ENCODE measurements around the gene HASPIN.

Gene HASPIN

GRCh38 chr17:3723556-3724377 lies at the start of gene HASPIN:
HASPIN (plus strand) TSS chr17:3723903; CDS start chr17:3723936, 33 bp downstream.
- peak; percentile 73 for DNase-seq (ENCODE audit: low read depth)

GRCh38 chr17:3675886-3676285 lies 47.8 kb upstream of the HASPIN start:
- DNase-seq (ENCODE audit: low read depth), result no peak

- DNase-seq (ENCODE audit: low read depth), result peak; percentile 29
Observed at GRCh38 chr17:3678095-3678820, 45.4 kb upstream of the HASPIN start.

DNA sequence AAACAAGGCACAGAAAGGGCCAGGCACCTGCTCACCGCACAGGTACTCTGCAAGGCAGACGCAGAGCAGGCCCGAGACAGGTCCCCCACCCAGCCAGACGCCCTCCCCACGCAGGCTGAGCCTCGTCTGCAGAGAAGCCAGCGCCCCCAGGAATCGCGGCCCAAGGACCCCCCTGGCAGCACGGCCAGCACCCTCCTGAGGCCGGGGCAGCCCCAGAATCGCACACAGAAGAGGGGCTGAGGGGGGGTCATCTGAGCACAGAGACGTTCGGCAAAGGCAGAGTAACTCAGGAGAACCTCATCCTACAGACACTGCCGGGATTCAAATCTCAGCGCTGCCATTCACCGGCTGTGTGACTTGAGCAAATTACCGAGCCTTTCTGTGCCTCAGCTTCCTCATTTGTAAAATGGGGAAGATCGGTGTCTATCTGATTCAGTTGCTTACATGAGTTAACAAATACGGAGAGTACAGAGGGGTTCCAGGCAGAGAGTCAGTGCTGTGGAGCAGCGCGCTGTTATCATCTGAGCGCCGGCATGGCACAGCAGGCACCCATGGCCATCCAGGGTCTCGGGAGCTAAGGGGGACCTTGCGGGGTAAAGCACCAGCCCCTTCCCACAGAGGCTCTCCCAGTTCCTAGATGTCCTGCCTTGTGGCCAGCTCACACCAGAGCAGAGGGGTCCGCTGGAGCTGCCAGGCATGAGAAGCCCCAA lies 44.7 kb upstream of the HASPIN start:
- no peak for DNase-seq (ENCODE audit: low read depth)

GRCh38 chr17:3679531-3680126 lies 44.1 kb upstream of the HASPIN start:
- DNase-seq (ENCODE audit: low read depth), result no peak

- DNase-seq (ENCODE audit: low read depth), result no peak
Observed at GRCh38 chr17:3681057-3681456, 42.6 kb upstream of the HASPIN start.

GRCh38 chr17:3681565-3681964 lies 42.1 kb upstream of the HASPIN start:
- no peak for DNase-seq (ENCODE audit: low read depth)

DNA sequence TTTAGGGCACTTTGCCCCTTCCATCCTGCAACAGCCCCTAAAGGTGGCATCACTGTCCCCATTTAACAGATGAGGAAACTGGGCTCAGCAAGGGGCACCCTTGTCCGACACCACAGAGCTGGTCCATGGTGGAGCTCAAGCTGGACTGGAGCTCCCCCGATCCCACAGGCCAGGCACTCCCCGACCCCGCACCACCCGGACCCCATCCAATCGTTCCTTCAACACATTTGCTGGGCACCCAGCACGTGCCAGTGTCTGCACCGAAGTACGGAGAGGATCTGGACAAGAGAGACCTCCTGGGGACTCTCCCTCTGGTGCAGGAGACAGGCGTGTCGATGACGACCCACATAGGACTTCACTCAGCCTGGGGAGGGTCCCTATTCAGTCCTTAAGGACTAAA lies 41.7 kb upstream of the HASPIN start:
- no peak for DNase-seq (ENCODE audit: low read depth)

DNA sequence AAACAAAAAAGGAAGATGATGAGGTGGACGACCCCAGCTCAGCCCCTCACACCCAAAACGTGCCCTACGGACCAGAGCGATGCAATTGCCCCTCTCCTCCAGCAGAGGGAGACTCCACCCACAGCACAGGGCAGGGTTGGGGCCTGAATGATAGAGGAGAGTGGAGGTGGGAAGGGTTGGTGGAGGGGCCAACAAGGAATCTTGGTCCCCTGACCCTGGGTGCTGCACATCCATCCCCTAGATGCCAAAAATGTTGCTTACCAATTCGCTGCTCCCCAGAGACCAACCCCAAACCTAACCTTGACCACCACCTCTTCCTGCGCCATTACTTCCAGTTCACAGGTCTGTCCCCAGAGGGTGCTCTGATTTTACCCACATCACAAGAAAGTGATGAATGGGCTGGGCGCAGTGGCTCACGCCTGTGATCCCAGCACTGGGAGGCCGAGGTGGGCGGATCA lies 40.6 kb upstream of the HASPIN start:
- DNase-seq (ENCODE audit: low read depth), result no peak

GRCh38 chr17:3685174-3685573 lies 38.5 kb upstream of the HASPIN start:
- DNase-seq (ENCODE audit: low read depth), result no peak

DNA sequence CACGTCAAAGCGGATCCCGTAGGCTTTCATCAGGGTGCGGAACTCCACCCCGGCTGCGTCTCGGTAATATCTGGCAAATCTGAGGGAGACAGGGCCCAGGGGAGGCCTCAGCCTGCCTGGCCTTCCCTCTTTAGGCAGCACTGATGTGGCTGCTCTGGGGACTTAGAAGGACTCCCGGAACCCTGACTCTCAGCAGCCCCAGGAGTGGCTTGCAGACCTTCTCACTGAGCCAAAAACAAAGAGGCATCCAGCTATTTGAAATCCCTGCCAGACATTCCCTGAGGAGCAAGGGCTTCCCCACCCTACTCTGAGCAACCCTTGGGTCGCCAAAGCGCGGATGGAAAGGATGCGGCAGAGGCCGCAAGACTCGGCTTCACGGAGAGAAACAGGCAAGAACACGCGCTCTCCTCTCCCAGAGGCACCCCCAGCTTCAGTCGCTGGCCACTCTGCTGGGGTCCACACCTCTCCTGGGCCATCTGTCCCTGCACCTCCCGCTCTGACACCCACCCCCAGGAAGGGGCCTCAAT lies 35.6 kb upstream of the HASPIN start:
- DNase-seq (ENCODE audit: low read depth), result no peak

DNA sequence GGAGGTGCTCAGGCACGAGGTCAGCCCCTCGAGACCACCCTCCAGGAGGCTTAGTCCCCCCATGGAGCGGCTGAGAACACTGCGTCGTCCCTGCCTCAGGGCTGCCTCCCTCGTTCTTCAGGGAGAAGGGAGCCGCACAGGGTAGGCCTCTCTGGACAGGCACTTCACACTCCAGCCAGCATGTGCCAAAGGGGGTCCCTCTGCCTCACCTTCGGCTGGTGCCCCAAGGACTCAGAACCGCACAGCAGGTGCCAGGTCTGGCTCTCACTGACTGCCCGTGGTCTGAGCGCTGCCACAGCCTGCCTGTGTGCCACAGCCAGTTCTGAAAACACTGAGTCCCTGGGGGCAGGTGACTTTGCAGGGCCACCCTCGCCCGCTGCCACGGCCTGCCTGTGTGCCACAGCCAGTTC lies 34.8 kb upstream of the HASPIN start:
- no peak for DNase-seq (ENCODE audit: low read depth)

DNA sequence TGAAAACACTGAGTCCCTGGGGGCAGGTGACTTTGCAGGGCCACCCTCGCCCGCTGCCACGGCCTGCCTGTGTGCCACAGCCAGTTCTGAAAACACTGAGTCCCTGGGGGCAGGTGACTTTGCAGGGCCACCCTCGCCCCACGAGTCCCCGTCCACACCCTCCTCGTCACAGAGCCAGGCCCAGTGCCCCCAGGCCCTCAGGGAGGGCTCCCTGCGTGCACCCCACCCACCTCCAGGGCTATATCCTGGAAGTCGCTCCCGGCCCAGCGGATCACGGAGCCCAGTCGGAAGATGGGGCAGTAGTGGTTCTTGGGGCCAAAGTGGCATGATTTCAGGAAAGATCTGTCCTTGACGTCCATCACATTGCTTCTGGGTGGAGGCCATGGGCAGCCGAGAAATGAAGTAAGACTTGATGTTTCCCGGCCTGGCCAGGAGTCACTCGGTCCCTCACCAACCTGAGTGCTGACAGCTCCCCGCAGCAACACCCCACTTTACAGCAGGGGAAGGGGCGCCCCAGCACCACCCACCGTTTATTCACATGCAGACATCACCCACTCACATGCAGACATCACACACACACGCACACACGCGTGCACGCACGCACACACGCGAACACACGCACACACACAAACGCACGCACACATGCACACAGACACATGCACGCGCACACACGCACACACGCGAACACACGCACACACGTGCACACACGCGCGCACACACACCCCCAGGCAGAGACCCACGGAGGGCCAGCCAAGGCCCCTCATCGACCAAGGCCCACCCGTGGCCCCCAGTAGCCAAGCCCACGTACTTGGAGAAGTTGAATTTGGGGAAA lies 34.2 kb upstream of the HASPIN start:
- no peak for DNase-seq (ENCODE audit: low read depth)

- no peak for DNase-seq (ENCODE audit: low read depth)
Observed at GRCh38 chr17:3690094-3690715, 33.5 kb upstream of the HASPIN start.

DNA sequence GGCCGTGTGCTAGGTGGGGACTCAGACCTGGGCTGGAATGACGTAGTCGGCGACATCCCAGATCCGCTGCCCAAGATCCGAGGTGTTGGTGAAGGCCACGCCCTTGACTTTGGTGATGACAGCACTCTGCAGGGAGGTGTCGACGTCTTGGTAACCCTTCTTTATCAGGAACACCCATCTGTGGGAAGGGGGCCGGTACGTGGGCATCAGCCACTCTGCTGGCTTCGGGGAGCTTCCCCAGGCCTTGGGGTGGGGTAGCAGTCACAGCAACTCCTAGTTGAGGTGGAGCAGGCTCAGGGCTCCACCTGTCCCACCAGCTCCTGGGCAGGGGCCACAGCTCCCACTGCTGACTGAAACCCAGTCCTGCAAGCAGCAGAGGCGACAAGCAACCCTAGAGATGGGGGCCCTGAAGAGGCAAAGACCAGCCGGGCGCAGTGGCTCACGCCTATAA lies 32.1 kb upstream of the HASPIN start:
- DNase-seq (ENCODE audit: low read depth), result no peak

DNA sequence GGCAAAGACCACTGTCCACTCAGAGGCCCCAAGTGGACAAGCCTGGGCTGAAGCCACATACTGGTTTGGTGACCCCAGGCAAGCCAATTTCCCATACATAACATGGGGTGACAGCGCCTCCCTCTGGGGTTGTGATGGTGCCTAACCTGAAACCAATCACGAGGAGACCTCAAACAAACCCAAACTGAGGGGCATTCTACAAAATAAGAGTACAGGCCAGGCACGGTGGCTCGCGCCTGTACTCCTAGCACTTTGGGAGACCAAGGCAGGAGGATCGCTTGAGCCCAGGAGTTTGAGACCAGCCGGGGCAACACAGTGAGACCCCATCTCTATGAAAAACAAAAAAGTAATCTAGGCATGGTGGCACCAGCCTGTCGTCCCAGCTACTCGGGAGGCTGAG lies 31.4 kb upstream of the HASPIN start:
- no peak for DNase-seq (ENCODE audit: low read depth)

DNA sequence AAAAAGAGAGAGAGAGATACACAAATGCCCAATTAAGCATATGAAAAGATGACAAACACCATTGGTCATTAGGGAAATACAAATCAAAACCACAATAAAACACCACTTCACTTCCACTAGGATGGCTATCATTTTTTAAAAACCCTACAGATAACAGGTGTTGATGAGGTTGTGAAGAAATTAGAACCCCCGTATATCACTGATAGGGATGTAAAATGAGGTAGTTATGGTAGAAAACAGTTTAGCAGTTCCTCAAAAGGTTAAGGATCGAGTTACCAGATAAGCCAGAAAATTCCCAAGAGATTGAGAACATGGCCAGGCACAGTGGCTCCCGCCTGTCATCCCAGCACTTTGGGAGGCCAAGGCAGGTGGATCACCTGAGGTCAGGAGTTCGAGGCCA lies 30.6 kb upstream of the HASPIN start:
- DNase-seq (ENCODE audit: low read depth), result no peak

DNA sequence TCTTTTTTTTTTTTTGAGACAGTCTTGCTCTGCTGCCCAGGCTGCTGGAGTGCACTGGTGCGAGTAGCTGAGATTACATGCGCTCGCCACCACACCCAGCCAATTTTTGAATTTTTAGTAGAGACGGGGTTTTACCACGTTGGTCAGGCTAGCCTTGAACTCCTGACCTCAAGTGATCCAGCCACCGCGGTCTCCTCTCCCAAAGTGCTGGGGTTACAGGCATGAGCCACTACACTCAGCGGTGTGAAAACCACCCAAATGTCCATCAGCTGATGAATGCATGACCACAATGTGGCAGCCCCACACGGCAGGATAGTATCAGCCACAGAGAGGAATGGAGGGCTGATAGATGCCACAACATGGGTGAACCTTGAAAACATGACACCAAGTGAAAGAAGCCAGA lies 29.9 kb upstream of the HASPIN start:
- no peak for DNase-seq (ENCODE audit: low read depth)

DNA sequence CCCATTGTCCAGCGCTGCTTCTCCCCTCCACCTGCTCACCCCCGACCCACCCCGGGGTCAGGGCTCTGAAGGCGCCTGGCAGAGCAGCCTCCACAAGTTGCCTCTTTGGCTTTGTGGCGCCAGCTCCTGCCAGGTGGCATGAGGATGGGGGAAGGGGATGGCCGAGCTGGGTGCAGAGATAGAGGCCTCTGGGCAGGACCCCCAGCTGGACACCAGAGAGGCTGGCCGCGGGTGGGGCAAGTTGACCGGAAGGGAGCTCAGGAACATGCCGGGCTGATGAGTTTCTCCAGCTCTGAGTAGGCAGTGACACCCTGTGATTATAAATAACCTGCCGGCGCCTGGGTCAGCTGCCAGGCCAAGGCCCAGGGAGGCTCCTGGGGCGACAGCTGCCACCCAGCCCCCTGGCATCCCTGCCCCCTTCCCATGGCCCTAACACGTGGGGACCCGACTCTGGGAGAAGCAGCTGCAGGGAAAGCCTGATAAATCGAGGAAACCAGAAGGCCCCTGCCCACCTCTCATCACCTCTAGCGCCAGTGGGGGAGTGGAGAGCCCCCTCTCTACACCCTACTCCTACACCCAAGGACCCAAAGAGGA lies 28.5 kb upstream of the HASPIN start:
- DNase-seq (ENCODE audit: low read depth), result no peak

GRCh38 chr17:3695723-3696411 lies 27.8 kb upstream of the HASPIN start, which contains the start of gene P2RX5:
P2RX5 (minus strand) TSS chr17:3696155; CDS start chr17:3696005, 150 bp downstream.
- DNase-seq (ENCODE audit: low read depth), result no peak
